Prostate gland (tissue), 2 donors: ENCODE data around the gene KLK12. TPM values are rescaled to one million over a fixed set of nuclear protein-coding genes. Genes with fewer than 3 reads are reported as not detected.
A peak's percentile ranks its signal among the peaks of the same experiment; 100 is the strongest.

Experiments
- DNase-seq: peaks from one replicate; pipeline ENCODE4 v3.0.0-alpha.2; 2019; ENCODE audit warnings: low spot score
- H3K27ac ChIP-seq, 2 donors: fragments of 200-600 bp; sonication (generic); 2 replicates each; pipeline ENCODE4 v1.5.1; 2017 to 2019
- H3K27me3 ChIP-seq: fragments of 200-600 bp; sonication (generic); replicated peaks from 2 replicates; pipeline ENCODE4 v1.5.1; 2019; ENCODE audit not compliant: insufficient read depth
- H3K36me3 ChIP-seq, 2 donors: fragments of 200-600 bp; sonication (generic); 1 replicate in 1 of 2; 2 replicates in 1 of 2; pipeline versions ENCODE4 v1.5.1 to v1.8.1; 2017 to 2019
- H3K4me1 ChIP-seq: fragments of 200-600 bp; sonication (generic); replicated peaks from 2 replicates; pipeline ENCODE4 v1.5.1; 2019
- H3K4me3 ChIP-seq, 2 donors: fragments of 200-600 bp; sonication (generic); 2 replicates each; pipeline ENCODE4 v1.5.1; 2017 to 2019
- H3K9me3 ChIP-seq: fragments of 200-600 bp; sonication (generic); 2 replicates; pipeline ENCODE4 v1.5.1; 2017
- CTCF ChIP-seq, 4 experiments: fragments of 200-600 bp in 2 of 4; fragments of 450-650 bp in 2 of 4; sonication (generic) in 2 of 4; IDR thresholded peaks; 1 replicate in 3 of 4; 2 replicates in 1 of 4; pipeline ENCODE4 v1.5.1; 2016 to 2019; ENCODE audit warnings: antibody characterized with exemption in 4 of 4, mild to moderate bottlenecking in 2 of 4, moderate library complexity in 2 of 4
- POLR2A ChIP-seq: fragments of 450-650 bp; IDR thresholded peaks from one replicate; pipeline ENCODE4 v1.6.1; 2016; ENCODE audit warnings: antibody characterized with exemption, mild to moderate bottlenecking
- POLR2AphosphoS5 ChIP-seq: sonication (generic); formaldehyde crosslinking; IDR thresholded peaks from one replicate; pipeline ENCODE4 v1.6.1; 2017; ENCODE audit warnings: antibody characterized with exemption
- WGBS: methylation state at CpG from one replicate; pipeline ENCODE4 v1.1.5; 2018; 5-methylcytosine and 5-hydroxymethylcytosine counted together
- intact Hi-C: fragments of 100-400 bp; cut with DNase I; formaldehyde crosslinking; loops from one replicate; pipeline ENCODE4 v1.14.2; 2022
- total RNA-seq, 2 donors: library from RNA; depleted of rRNA; stranded (reverse); fragments of >200 nt; gene quantifications; one replicate each; pipeline ENCODE4 v1.1.0, GENCODE V29; 2016

The KLK12 gene
- total RNA-seq, 2 donors from 2014 or later: 0.73 TPM; not detected in 1

- Histone ChIP-seq H3K9me3 (no peaks in the 10 kb centered on the region), H3K4me1 (no peaks in the 10 kb centered on the region), H3K36me3 (no peaks in the 10 kb centered on the region), H3K4me3 (no peak overlapping the region), H3K27ac (no peak overlapping the region), H3K27me3 (no peaks in the 10 kb centered on the region)
- WGBS: 44% methylated on average over 5 of the region's 5 CpGs
- intact Hi-C loops: no loop called here
- DNase-seq: no peak
- TF ChIP-seq CTCF (IDR thresholded peaks at IDR 0.05) (no peak), POLR2AphosphoS5 (no peak), POLR2A (no peak)
Measured at GRCh38 chr19:51075998-51076397, 41.2 kb upstream of the KLK12 start.

- 26% methylated on average over 4 of the region's 4 CpGs for WGBS
- peak; percentile 85 for DNase-seq
- Histone ChIP-seq H3K9me3 (no peaks in the 10 kb centered on the region), H3K27me3 (no peaks in the 10 kb centered on the region), H3K36me3 (no peaks in the 10 kb centered on the region), H3K4me3 (no peak overlapping the region), H3K27ac (peak overlapping the region; percentile 45 to 55), H3K4me1 (peaks cover 6% of the 10 kb centered on the region)
- TF ChIP-seq POLR2AphosphoS5: peak; percentile 86
- no peak for TF ChIP-seq POLR2A
- intact Hi-C loops: no loop called here
Measured at GRCh38 chr19:51071095-51071405, 36.2 kb upstream of the KLK12 start.

- TF ChIP-seq POLR2A (no peak), POLR2AphosphoS5 (no peak), CTCF (IDR thresholded peaks at IDR 0.05) (no peak)
- 69% methylated on average over 5 of the region's 5 CpGs for WGBS
- no peaks in the 10 kb centered on the region for H3K9me3 ChIP-seq
- H3K4me3 ChIP-seq: no peak overlapping the region
- H3K36me3 ChIP-seq: no peaks in the 10 kb centered on the region
- no peaks in the 10 kb centered on the region for H3K27me3 ChIP-seq
- intact Hi-C loops: no loop called here
- H3K4me1 ChIP-seq: peaks cover 6% of the 10 kb centered on the region
- no peak for DNase-seq
- H3K27ac ChIP-seq: peak overlapping the region; percentile 45 to 55
Measured at GRCh38 chr19:51070334-51071094, 35.7 kb upstream of the KLK12 start.

GRCh38 chr19:51066393-51067186 lies 31.8 kb upstream of the KLK12 start:
- WGBS: 63% methylated on average over 7 of the region's 7 CpGs
- no peak for DNase-seq
- H3K4me3 ChIP-seq: no peak overlapping the region
- H3K27ac ChIP-seq: no peak overlapping the region
- H3K27me3 ChIP-seq: no peaks in the 10 kb centered on the region
- H3K36me3 ChIP-seq: no peaks in the 10 kb centered on the region
- peak; percentile 48 for TF ChIP-seq POLR2AphosphoS5
- TF ChIP-seq CTCF (IDR thresholded peaks at IDR 0.05): no peak
- TF ChIP-seq POLR2A: no peak
- peaks cover 6% of the 10 kb centered on the region for H3K4me1 ChIP-seq
- intact Hi-C loops: no loop called here
- H3K9me3 ChIP-seq: no peaks in the 10 kb centered on the region

- H3K9me3 ChIP-seq: no peaks in the 10 kb centered on the region
- no peaks in the 10 kb centered on the region for H3K36me3 ChIP-seq
- peaks cover 4% of the 10 kb centered on the region for H3K4me1 ChIP-seq
- intact Hi-C loops: no loop called here
- no peak for DNase-seq
- WGBS: 26% methylated on average over 25 of the region's 25 CpGs
- no peak overlapping the region for H3K27ac ChIP-seq
- H3K4me3 ChIP-seq: peak overlapping the region; percentile 5 to 21
- no peak for TF ChIP-seq CTCF (IDR thresholded peaks at IDR 0.05)
- no peak for TF ChIP-seq POLR2AphosphoS5
- no peak for TF ChIP-seq POLR2A
- H3K27me3 ChIP-seq: no peaks in the 10 kb centered on the region
Measured at GRCh38 chr19:51065221-51065960, 30.6 kb upstream of the KLK12 start.
